Left ventricle myocardium superior (tissue), 1 donor: ENCODE data around the gene C2orf72. TPM values are rescaled to one million over a fixed set of nuclear protein-coding genes. Genes with fewer than 3 reads are reported as not detected.
"Not testable (repeated sequence)": the region's sequence is repeated elsewhere in the genome, so short reads cannot be mapped to it uniquely, and the experiment has no call there.

Experiments used
- ATAC-seq: fragments of 200-7000 bp; cut with Tn5 transposase; one replicate; pipeline ENCODE4 v1.9.1; 2020; ENCODE audit warnings: mild to moderate bottlenecking, moderate library complexity
- DNase-seq: peaks from one replicate; pipeline ENCODE4 v3.0.0-alpha.2; 2020
- intact Hi-C: fragments of 100-400 bp; cut with micrococcal nuclease; formaldehyde crosslinking; loops from one replicate; pipeline ENCODE4 v1.11.0; 2022
- total RNA-seq: library from RNA; stranded (reverse); fragmentation: NEBNext Ultra II Directional; extraction: Animal tissue kit (Norgen Biotek cat#: 25700); gene quantifications from one replicate; pipeline ENCODE4 v1.2.1, GENCODE V29; 2021
- donor health status: DM: no; HTN: yes; CAD: no; lungs with severe emphysema.

Gene C2orf72
- total RNA-seq, 1 donor from 2014 or later = 0.07 TPM

DNA sequence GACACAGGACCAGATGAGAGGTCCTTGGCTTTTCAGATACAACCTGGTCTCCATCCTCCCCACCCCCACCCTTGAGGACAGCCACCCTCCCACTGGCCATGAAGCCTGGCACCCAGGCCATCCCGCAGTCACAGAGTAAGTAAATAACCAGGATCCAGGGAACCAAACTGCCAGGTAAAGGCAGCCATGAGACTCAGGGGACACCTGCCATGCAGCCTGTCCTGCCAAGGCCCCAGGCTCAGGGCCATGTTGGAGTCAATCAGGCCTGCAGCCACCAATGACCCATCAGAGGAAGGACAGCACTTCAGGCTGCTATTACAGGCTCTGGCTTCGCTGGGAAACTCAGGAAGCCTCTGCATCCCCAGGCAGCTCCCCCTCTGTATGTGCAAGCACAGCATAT, 25.8 kb upstream of the C2orf72 start:
- DNase-seq = no peak
- ATAC-seq = no peak
- intact Hi-C loops = no loop called here

GRCh38 chr2:231012463-231012862, 24.9 kb upstream of the C2orf72 start:
- no peak for ATAC-seq

GRCh38 chr2:231013820-231014219, 23.5 kb upstream of the C2orf72 start:
- ATAC-seq (no peak), DNase-seq (no peak)
- intact Hi-C loops = no loop called here

More at GRCh38 chr2:231012463-231012862, 24.9 kb upstream of the C2orf72 start:
- intact Hi-C loops = no loop called here
- no peak for DNase-seq

GRCh38 chr2:231015478-231015877, 21.8 kb upstream of the C2orf72 start:
- ATAC-seq (no peak), DNase-seq (no peak)
- intact Hi-C loops = no loop called here

- ATAC-seq = no peak
- intact Hi-C loops = no loop called here
Measured at GRCh38 chr2:231015926-231016325, 21.4 kb upstream of the C2orf72 start.

DNA sequence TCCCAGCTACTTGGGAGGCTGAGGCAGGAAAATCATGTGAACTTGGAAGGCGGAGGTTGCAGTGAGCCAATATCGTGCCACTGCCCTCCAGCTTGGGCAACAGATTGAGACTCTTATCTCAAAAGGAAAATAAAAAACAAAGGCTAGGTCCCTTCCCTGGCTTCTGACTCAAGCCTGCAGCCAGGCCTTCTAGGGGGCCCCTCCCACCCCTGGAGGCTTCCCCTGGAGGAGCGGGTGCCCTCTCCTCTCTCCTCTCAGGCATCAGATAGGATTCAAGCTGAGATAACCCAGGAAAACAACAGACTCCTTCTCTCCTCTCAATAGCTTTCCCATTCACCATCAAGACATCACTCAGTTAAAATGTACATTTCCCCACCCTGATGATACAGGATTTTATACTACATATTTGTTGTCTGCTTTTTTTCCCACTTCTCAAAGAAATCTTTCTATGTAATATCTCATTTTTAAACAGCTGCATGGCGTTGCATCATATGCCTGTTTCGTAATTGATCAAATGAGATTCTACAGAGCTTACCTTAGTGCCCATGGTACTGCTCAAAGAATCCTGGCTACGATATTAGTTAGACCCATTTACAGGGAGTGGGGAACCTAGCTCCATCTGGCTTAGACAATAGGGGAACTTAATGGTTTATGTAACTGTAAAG, 20.6 kb upstream of the C2orf72 start:
- intact Hi-C loops = no loop called here
- ATAC-seq (no peak), DNase-seq (no peak)

More at GRCh38 chr2:231015926-231016325, 21.4 kb upstream of the C2orf72 start:
- DNase-seq = no peak

- intact Hi-C loops = no loop called here
- DNase-seq (no peak), ATAC-seq (no peak)
Measured at GRCh38 chr2:231017231-231017598, 20.1 kb upstream of the C2orf72 start.

DNA sequence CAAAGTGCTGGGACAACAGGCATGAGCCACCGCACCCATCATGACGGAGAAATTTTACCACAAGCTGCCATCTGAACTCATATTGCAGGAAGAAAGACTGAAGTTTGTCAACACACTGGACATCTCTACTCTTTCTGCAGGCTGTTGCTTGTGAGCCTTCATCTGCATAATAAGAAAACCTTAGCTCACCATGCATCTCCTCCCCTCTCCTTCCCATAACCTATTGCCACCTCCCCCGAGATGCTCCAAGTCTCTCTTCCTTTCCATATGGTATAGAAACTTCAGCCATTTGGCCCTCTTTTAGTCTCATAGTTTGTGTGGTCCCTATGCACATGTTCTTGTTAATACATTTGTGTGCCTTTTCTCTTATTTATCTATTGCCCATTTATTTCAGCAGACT, 19.1 kb upstream of the C2orf72 start:
- no peak for ATAC-seq
- intact Hi-C loops = no loop called here
- DNase-seq = no peak

- DNase-seq, intact Hi-C loops, ATAC-seq: not testable (repeated sequence)
Measured at GRCh38 chr2:231025059-231025458, 12.3 kb upstream of the C2orf72 start.

- intact Hi-C loops = no loop called here
- ATAC-seq (no peak), DNase-seq (no peak)
Measured at GRCh38 chr2:231028889-231029288, 8.4 kb upstream of the C2orf72 start.

DNA sequence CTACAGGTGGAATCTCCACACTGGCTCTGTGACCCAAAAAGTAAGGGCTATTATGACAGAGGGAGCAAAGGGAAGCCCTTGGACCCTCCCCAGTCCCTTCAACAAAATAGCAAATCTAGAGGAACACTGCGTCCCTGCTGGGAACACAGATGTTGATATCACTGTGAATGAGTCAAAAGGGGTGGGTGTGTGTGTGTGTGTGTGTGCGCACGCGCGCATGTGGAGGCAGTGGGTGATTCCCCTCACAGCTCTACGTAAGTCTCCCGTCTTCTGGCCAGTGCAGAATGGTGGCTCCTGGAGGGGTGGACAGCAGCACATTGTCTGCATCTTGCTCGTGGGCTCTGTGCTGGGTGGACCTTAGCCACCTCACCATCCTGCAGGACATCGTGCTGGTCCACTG, 7.8 kb upstream of the C2orf72 start:
- DNase-seq = no peak
- intact Hi-C loops = no loop called here
- no peak for ATAC-seq

GRCh38 chr2:231030725-231031124, 6.6 kb upstream of the C2orf72 start:
- ATAC-seq = no peak
- no peak for DNase-seq
- intact Hi-C loops = no loop called here

GRCh38 chr2:231032575-231033140, 4.7 kb upstream of the C2orf72 start:
- intact Hi-C loops = no loop called here
- DNase-seq (no peak), ATAC-seq (no peak)

- no peak for DNase-seq
- ATAC-seq = no peak
- intact Hi-C loops = no loop called here
Measured at GRCh38 chr2:231033147-231034132, 3.9 kb upstream of the C2orf72 start.

GRCh38 chr2:231034291-231034882, 2.9 kb upstream of the C2orf72 start:
- DNase-seq = no peak
- intact Hi-C loops = no loop called here
- ATAC-seq = no peak

GRCh38 chr2:231036131-231036530, 1.2 kb upstream of the C2orf72 start:
- ATAC-seq (no peak), DNase-seq (no peak)
- intact Hi-C loops = no loop called here

DNA sequence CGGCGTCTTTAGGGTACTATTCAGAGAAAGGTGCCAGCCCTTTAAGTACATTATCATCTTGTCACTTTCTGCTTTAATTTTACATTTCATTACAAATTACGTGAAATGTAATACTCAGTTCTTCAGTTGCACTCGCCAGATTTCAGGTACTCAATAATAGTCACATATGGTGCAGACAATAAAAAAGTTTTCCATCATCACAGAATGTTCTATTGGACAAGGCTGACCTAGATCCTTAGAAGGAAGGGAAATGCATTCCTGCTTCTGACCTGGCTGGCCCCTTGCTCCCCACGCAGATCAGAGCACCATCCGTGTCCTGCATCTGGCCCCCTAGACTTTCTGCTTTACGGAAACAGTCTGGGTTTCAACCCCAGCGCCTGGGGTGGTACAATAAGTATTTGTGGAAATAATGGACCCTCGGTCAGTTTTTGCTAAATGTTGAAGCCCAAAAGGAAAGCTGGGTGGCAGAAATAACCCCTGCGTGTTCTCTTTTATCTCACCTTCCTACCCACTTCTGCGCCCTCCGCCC, 681 bp upstream of the C2orf72 start:
- ATAC-seq = no peak
- intact Hi-C loops = no loop called here
- DNase-seq = no peak

GRCh38 chr2:231037731-231038482, 584 bp downstream of the C2orf72 start:
- ATAC-seq (peak; percentile 59), DNase-seq (no peak)
- intact Hi-C loops = no loop called here
